GM21737 (cell line): ENCODE results near the gene SLC3A2.
A peak's percentile ranks its signal among the peaks of the same experiment; 100 is the strongest.
"Not testable (repeated sequence)": the region's sequence is repeated elsewhere in the genome, so short reads cannot be mapped to it uniquely, and the experiment has no call there.

Source experiments
- ATAC-seq: cut with Tn5 transposase; IDR thresholded peaks from one replicate; pipeline ENCODE4 v1.9.1; 2021; ENCODE audit warnings: mild to moderate bottlenecking, moderate library complexity; ENCODE audit not compliant: unreplicated experiment

SLC3A2 gene

DNA sequence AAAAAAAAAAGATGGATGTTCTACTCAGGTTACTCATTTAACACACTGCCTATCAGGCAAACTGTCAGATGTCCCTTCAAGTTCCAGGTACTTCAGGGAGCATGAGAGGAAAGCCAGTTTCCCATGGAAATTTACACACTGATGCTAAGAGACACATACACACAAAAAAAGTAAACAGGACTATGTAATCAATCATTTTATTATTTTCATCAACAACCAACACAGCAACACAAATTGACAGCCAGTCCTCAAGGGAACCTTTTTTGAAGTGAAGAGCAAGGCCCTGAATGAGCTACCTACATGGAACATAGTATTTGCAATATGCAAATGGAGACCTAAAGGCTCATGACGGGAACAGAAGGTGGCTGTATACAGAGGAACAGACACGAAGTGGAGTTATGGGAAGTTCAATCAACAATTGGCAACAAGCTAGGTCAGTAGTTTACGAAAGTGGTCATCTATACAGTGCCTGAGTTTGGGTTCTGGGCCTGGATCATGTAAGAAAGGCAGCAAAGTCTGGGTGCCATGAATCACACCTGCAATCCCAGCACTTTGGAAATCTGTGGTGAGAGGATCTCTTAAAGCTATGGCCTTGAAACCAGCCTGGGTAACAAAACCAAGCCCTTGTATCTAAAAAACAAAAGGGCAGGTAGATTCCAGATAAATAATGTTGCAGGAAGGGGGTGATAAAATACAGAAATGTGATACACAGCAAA is 28.7 kb upstream of the SLC3A2 start:
- no peak for ATAC-seq

DNA sequence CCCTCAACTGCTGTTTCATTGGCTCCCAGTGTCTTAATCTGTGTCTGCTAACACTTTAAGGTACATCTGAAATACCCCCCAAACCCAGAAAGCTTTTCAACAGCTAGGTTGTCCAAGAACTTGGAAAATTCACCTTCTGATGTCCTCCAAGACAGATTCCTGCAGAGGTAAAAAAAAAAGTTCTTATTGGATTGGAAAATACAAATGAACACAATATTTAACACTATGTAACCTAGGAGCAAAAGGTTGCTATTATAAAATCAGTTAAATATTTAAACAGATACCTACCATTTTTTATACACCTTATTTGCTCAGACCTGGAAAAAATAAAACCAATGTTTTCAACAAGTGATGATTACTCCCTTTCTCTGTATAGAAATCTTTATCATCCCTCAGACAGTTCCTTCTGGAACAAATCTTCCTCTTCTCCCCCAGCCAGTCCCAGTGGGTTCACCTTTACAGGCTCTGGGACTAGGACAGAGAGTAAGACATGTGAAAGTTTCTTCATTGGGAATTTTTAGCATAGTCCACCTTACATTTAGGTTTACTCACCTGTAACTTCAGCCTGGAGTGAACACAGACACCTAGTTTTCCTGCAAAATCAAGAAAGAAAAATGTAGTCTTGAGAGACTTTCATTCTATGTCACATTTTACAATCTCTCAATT is 28.0 kb upstream of the SLC3A2 start:
- ATAC-seq = no peak

GRCh38 chr11:62853279-62853965 is 27.3 kb upstream of the SLC3A2 start:
- ATAC-seq = no peak

DNA sequence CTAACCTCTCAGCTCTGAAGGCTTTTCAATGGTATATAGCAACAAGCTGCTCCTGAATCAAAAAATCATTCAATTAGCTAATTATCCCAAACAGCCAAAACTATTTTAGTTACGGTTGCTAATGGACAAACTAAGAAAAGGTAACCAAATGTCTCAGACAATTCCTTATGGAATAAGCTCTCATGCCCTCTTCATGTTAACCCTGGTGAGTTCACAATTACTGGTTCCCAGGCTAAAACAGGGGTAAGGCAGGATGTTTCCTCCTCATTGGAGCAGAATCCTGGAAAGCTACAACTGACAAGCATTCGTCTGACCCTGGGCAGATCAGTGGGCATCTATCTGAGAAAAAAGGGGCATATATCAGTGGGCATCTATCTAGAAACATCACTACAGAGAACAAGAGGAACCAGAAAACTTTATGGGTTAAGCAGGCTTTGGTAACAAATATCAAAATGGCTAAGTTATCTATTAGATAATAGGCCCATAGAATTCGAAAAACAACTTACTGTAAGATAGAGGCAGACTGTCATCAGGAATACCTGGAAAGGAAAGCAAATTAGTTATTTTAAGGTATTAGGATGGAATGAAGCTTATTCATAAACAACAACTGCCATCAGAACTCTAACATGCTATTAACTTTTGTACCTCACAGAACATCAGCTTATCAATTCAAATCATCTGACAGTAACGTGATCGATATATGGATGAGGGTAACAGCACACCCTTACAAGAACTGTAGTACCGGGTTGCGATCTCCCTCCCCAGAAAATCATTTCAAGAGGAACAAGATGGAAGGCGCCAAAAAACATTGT is 26.5 kb upstream of the SLC3A2 start:
- ATAC-seq = no peak

GRCh38 chr11:62854825-62855570 is 25.7 kb upstream of the SLC3A2 start:
- ATAC-seq = no peak

DNA sequence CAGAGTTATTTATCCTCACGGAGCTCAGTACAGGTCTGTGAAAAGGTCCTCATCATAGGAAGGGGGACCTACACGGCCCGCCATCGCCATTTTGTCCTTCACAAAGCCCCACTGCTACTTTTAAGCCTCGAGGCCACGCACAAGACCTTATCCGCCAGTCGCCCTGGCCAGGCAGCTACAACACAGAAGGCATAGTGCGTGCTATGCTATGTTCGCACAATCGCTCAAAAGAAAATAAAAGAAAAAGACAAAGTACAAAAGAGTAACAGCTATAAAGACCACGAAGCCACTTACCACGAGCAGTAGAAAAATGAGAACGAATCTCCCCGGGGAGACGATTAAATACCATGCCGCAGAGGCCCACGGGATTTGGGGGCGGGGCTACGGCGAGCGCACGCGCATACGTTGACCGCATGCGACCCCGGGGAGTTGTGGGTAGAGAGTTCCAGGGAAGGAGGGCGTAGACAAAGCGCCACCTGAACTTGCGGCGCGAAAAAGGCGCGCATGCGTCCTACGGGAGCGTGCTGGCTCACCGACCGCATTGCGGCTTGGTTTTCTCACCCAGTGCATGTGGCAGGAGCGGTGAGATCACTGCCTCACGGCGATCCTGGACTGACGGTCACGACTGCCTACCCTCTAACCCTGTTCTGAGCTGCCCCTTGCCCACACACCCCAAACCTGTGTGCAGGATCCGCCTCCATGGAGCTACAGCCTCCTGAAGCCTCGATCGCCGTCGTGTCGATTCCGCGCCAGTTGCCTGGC is 24.9 kb upstream of the SLC3A2 start:
- peak; percentile 86 for ATAC-seq

DNA sequence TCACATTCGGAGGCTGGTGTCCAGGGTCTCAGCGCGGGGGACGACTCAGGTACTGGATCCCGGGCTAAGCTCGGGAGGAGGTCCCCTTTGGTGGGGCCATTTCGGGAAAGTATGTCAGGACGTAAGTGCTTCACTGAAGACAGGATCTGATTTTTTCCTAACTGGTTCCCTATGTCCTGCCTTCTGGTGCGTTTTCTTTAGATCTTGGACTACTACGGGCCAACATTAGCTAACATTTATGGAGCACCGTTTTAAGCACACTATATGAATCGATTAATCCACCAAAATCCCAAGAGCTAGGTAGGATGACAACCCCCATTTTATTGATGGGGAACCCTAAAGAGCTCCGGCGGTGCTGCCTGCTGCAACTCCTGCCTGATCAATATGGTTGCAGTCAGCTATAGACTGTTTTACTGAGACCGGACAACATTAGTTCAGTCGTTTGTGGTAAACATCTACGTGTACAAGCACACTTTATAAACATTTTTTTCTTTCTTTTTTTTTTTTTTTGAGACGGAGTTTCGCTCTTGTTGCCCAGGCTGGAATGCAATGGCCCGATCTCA is 24.3 kb upstream of the SLC3A2 start:
- peak; percentile 5 for ATAC-seq

GRCh38 chr11:62857541-62857982 is 23.1 kb upstream of the SLC3A2 start:
- ATAC-seq = no peak

GRCh38 chr11:62858201-62858600 is 22.5 kb upstream of the SLC3A2 start:
- no peak for ATAC-seq

- ATAC-seq = not testable (repeated sequence)
Measured at GRCh38 chr11:62859281-62859703, 21.4 kb upstream of the SLC3A2 start.

GRCh38 chr11:62860835-62861563 is 19.7 kb upstream of the SLC3A2 start:
- ATAC-seq = no peak

- not testable (repeated sequence) for ATAC-seq
Measured at GRCh38 chr11:62861564-62862192, 19.0 kb upstream of the SLC3A2 start.

DNA sequence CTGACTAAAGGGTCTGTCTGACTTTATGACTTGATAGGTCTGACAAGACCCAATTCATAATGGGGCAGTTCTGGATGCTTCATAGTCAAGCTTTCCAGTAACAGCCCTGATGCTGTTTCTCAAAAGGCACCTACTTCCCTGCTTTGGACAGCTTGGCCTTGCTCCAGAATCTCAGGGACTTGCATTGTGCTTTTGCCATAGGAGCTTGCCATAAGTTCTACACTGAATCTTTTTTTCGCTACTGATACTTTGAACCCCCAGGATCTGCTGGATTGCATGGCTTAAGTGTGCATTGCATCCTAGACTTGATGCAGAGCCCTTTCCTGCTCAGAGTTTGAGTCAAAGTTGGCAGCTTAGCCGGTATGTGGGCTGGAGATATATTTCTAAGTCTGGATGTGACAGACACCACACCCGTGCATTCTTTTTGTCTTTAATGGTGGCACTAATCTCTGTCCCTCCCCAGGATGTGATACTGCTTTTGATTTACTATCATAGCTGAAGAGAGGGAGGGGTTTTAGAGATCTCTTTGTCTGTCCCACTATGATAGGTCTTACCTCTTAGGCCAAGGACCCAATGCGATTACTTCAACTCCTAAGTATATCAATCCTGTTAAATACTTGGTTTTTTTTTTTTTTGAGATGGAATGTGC is 16.9 kb upstream of the SLC3A2 start:
- no peak for ATAC-seq

GRCh38 chr11:62865635-62866034 is 15.1 kb upstream of the SLC3A2 start:
- ATAC-seq = no peak

DNA sequence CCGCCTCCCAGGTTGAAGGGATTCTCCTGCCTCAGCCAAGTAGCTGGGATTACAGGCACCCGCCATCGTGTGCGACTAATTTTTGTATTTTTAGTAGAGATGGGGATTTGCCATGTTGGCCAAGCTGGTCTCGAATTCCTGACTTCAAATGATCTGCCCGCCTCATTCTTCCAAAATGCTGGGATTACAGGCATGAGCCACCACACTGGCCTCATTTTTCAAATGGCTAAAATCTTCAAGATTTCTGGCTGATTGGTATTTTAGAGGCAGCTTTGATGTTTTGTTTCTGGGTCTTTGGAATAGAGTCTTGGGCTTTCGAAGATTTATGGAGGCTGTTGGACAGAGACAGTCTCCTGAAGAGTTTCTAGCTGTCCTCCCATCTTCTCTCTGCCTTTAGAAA is 5.8 kb upstream of the SLC3A2 start:
- ATAC-seq = no peak

GRCh38 chr11:62875698-62876478 is 4.8 kb upstream of the SLC3A2 start:
- no peak for ATAC-seq

DNA sequence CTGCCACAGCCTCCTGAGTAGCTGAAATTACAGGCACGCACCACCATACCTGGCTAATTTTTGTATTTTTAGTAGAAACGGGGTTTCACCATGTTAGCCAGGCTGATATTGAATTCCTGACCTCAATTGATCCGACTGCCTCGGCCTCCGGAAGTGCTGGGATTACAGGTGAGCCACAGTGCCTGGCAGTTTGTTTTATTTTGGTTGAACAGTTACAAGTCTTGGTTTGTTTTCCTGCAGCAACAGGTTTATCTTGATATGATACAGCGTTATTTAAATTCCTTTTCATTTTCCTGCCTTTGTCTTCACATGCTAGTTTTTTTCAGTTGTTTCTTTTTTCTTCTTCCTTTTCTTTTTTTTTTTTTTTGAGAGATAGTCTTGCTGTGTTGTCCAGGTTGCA is 4.0 kb upstream of the SLC3A2 start:
- ATAC-seq = no peak
